Uterus (tissue), 2 donors: ENCODE measurements around the gene AIFM2.

Experiments
- CTCF ChIP-seq, 4 experiments: fragments of 200-600 bp in 2 of 4; fragments of 450-650 bp in 2 of 4; sonication (generic) in 2 of 4; IDR thresholded peaks; one replicate each; pipeline ENCODE4 v1.5.1; 2016 to 2019; ENCODE audit warnings: antibody characterized with exemption in 4 of 4, mild to moderate bottlenecking in 2 of 4, moderate library complexity in 1 of 4
- POLR2A ChIP-seq, 2 donors: fragments of 450-650 bp; IDR thresholded peaks; one replicate each; pipeline ENCODE4 v1.6.1; 2016; ENCODE audit warnings: antibody characterized with exemption in 2 of 2, mild to moderate bottlenecking in 1 of 2, moderate library complexity in 1 of 2

- TF ChIP-seq CTCF (IDR thresholded peaks at IDR 0.05) (no peak), POLR2A (IDR thresholded peaks at IDR 0.05) (no peak)
Observed at GRCh38 chr10:70066190-70066589, 66.4 kb downstream of the AIFM2 start.
